ENCODE measurements around the gene CORO2A.
A peak's percentile ranks its signal among the peaks of the same experiment; 100 is the strongest.

CORO2A gene

DNA sequence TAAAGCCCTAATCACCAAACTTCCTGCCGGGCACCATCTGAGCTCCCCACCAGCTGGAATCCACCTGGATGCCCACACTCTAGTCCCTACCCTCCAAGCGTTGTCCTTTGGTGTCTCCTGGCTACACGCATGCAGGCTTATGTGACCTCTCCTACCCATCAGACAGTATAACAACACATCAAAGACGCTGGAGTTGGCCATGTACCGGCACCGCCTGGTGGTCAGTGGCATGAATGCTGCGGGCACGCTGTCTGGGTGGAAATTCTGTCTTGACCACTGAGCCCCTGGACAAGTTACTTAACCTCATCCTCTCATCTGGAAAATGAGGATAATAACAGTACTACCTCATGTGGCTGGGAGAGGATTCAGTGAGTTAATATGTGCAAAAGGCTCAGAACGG lies 23.4 kb upstream of the CORO2A start:
- no peak for DNase-seq (ENCODE audit: low spot score)
- TF ChIP-seq, protein P1, sequence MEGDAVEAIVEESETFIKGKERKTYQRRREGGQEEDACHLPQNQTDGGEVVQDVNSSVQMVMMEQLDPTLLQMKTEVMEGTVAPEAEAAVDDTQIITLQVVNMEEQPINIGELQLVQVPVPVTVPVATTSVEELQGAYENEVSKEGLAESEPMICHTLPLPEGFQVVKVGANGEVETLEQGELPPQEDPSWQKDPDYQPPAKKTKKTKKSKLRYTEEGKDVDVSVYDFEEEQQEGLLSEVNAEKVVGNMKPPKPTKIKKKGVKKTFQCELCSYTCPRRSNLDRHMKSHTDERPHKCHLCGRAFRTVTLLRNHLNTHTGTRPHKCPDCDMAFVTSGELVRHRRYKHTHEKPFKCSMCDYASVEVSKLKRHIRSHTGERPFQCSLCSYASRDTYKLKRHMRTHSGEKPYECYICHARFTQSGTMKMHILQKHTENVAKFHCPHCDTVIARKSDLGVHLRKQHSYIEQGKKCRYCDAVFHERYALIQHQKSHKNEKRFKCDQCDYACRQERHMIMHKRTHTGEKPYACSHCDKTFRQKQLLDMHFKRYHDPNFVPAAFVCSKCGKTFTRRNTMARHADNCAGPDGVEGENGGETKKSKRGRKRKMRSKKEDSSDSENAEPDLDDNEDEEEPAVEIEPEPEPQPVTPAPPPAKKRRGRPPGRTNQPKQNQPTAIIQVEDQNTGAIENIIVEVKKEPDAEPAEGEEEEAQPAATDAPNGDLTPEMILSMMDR (IDR thresholded peaks at IDR 0.05; ENCODE audit: extremely low read depth, insufficient read depth, missing control alignments), result peak; percentile 13
- in situ Hi-C loops (cut with MboI; ENCODE audit: low pct_unique_long_range_greater_than_20kb, low sequenced_read_pairs, unreplicated experiment), result no loop called here

DNA sequence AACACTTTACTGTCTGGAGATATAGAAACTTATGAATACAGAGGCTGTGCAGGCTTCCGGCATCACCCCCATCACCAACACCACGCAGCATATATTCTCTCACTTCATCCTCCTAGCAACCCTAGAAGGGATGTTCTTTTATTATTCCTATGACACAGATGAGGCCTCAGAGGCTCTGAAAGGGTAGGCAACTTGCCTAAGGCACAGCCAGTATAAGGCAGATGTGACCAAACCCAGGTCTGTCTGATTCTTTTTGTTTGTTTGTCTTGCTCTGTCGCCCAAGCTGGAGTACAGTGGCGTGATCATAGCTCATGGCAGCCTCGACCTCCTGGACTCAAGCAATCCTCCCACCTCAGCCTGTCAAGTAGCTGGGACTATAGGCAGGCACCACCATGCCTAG lies 22.8 kb upstream of the CORO2A start:
- no peak for DNase-seq (ENCODE audit: low spot score)
- in situ Hi-C loops (cut with MboI; ENCODE audit: low pct_unique_long_range_greater_than_20kb, low sequenced_read_pairs, unreplicated experiment), result no loop called here
- TF ChIP-seq, protein P1 (IDR thresholded peaks at IDR 0.05; ENCODE audit: extremely low read depth, insufficient read depth, missing control alignments), result no peak

DNA sequence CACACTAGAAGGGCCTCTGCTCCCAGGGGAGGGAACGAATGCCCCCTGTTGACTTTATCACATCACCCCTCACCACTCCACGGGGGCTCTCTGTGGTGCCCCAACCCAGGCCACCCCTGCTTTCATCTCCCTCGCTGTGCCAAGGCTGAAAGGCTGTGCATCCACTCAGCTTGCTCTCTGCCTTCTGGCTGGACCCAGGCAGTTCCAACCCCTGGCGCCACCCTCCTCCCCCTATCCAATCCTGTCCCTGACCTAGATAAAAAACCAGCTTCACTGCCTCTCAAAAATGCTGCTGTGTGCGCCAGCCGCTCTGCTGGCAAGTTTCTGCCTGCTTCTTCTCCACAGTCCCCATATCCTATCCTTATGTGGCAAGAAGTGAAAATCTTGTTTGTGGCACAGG lies 22.4 kb upstream of the CORO2A start:
- TF ChIP-seq, protein P1 (IDR thresholded peaks at IDR 0.05; ENCODE audit: extremely low read depth, insufficient read depth, missing control alignments), result no peak
- in situ Hi-C loops (cut with MboI; ENCODE audit: low pct_unique_long_range_greater_than_20kb, low sequenced_read_pairs, unreplicated experiment), result no loop called here
- no peak for DNase-seq (ENCODE audit: low spot score)

DNA sequence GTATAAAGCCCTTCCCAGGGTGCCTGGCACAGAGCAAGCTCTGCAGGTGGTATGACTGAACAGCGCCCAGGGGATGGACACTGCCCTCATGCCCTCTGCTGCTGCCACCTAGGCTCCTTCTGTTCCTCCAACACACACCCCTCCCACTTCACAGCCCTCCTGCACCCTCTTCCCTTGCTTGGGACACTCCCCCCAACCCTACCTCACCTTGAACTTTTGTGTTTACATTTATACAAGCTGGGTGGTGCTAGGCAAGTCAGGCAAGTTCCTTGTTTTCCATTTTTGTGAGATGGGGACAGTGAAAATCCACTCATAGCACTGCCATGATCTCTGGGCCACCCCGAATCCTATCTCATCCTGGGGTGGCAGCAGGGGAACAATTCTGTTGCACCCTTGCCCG lies 18.8 kb upstream of the CORO2A start:
- DNase-seq (ENCODE audit: low spot score), result no peak
- in situ Hi-C loops (cut with MboI; ENCODE audit: low pct_unique_long_range_greater_than_20kb, low sequenced_read_pairs, unreplicated experiment), result no loop called here
- TF ChIP-seq, protein P1 (IDR thresholded peaks at IDR 0.05; ENCODE audit: extremely low read depth, insufficient read depth, missing control alignments), result no peak

DNA sequence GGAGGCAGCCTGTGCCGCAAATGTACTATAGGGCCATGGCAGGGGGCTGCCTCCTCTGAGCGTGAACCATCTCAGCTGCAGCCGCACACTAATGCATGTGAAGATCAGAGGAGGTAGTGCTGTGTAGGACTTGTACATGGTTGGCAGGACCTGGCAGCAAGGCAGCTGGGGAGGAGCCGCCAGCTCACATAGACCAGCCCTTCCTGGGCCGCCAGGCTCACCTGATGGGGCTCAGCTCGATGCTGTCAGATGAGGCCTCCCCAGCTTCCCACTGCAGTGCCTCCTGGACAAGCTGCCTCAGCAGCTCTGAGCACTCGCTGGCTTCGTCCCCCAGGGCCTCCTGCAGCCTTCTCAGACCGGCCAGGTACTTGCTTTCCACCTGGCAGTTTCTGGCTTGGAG lies 18.0 kb upstream of the CORO2A start:
- TF ChIP-seq, protein P1 (IDR thresholded peaks at IDR 0.05; ENCODE audit: extremely low read depth, insufficient read depth, missing control alignments), result no peak
- in situ Hi-C loops (cut with MboI; ENCODE audit: low pct_unique_long_range_greater_than_20kb, low sequenced_read_pairs, unreplicated experiment), result no loop called here
- DNase-seq (ENCODE audit: low spot score), result no peak

DNA sequence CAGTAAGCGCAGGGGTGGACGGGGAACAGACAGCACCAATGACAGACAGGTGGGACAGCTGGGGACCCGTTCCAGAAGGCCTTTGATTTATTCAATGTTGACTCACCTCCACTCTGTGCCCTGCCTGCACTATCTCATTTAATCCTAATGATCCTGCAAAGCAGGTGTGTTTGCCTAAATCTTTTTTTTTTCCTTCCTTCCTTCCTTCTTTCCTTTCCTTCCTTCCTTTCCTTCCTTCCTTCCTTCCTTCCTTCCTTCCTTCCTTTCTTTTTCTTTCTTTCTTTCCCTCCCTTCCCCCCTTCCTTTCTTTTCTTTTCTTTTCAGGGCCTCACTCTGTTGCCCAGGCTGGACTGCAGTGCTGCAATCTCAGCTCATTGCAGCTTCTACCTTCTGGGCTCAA lies 17.1 kb upstream of the CORO2A start:
- no peak for DNase-seq (ENCODE audit: low spot score)
- in situ Hi-C loops (cut with MboI; ENCODE audit: low pct_unique_long_range_greater_than_20kb, low sequenced_read_pairs, unreplicated experiment), result no loop called here
- TF ChIP-seq, protein P1 (IDR thresholded peaks at IDR 0.05; ENCODE audit: extremely low read depth, insufficient read depth, missing control alignments), result no peak

DNA sequence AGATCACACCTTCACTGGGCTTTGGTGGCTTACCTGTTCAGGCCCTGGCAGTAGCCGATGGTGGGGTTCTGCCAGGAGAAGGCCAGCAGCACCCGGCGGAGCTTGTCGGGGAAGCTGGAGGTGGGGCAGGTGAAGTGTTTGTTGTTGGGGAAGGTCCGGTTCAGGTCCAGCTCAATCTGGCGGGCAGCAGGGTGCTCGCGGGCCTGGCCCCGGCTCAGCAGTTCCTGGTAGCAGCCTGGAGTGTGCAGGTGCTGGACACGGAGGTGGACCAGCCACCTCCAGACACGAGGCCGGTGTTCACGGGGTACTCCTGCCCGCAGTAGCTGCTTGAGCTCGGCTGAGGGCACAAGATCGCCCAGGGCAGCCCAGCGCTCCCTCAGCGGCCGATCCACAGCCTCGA lies 16.2 kb upstream of the CORO2A start:
- in situ Hi-C loops (cut with MboI; ENCODE audit: low pct_unique_long_range_greater_than_20kb, low sequenced_read_pairs, unreplicated experiment), result no loop called here
- TF ChIP-seq, protein P1 (IDR thresholded peaks at IDR 0.05; ENCODE audit: extremely low read depth, insufficient read depth, missing control alignments), result no peak
- DNase-seq (ENCODE audit: low spot score), result no peak
